HepG2 (cell line): Measurements from ENCODE around the gene CCDC150. TPM values are rescaled to one million over a fixed set of nuclear protein-coding genes. Genes with fewer than 3 reads are reported as not detected.

Experiments
- ATAC-seq: fragments of 200-7000 bp; cut with Tn5 transposase; 3 replicates; pipeline ENCODE4 v1.9.1; 2020; ENCODE audit warnings: mild to moderate bottlenecking, moderate library complexity
- BruUV-seq: library from RNA; stranded (reverse); fragments of 400-500 nt; replicated peaks from 2 replicates; lab custom pipeline; 2021; lab: Mats Ljungman, UMichigan
- CTCF ChIA-PET: fragments of 300-600 bp; formaldehyde crosslinking; extraction: SDS; loops from one replicate; lab custom pipeline; 2021; ENCODE audit warnings: low total read pairs, inconsistent platforms, low intra/inter-chr PET ratio; lab: Yijun Ruan, JAX
- POLR2A ChIA-PET: fragments of 350-600 bp; sonication (Branson Sonifier 250); formaldehyde crosslinking; loops from one replicate; lab custom pipeline; 2020; ENCODE audit warnings: antibody characterized with exemption, inconsistent platforms; lab: Yijun Ruan, JAX
- DNase-seq: peaks from one replicate; pipeline ENCODE4 v3.0.0-alpha.2; 2015; ENCODE audit warnings: low spot score
- FAIRE-seq: peaks from 3 replicates; lab custom pipeline; 2011; peaks lifted over from hg19 to GRCh38; lab: Jason Lieb, UNC
- H2AFZ ChIP-seq: one replicate; pipeline ENCODE4 v1.6.1; 2011; ENCODE audit warnings: low read length, inconsistent platforms
- H3K27ac ChIP-seq: fragments of 300-600 bp; 3 replicates; pipeline ENCODE4 v1.8.0; 2011; ENCODE audit warnings: mixed run types, mild to moderate bottlenecking, mixed read lengths, low read length, inconsistent platforms; ENCODE audit not compliant: insufficient read depth; ENCODE audit errors: extremely low read length
- H3K27me3 ChIP-seq, 2 experiments: fragments of 200-600 bp in 1 of 2; 2 replicates in 1 of 2; 3 replicates in 1 of 2; pipeline versions ENCODE4 v1.6.0 to v1.8.0; 2011; ENCODE audit warnings: low read length in 2 of 2, mild to moderate bottlenecking in 2 of 2, moderate library complexity in 2 of 2, inconsistent platforms in 1 of 2; ENCODE audit not compliant: insufficient read depth in 2 of 2, control insufficient read depth in 1 of 2
- H3K36me3 ChIP-seq, 2 experiments: fragments of 200-600 bp in 1 of 2; replicated peaks in 1 of 2; 2 replicates in 1 of 2; 3 replicates in 1 of 2; pipeline versions ENCODE4 v1.5.1 to v1.8.0; 2011; ENCODE audit warnings: low read length in 2 of 2, inconsistent platforms in 1 of 2; ENCODE audit not compliant: insufficient read depth in 2 of 2, control insufficient read depth in 1 of 2
- H3K4me1 ChIP-seq: 2 replicates; pipeline ENCODE4 v1.5.1; 2012; ENCODE audit warnings: low read length, inconsistent platforms; ENCODE audit not compliant: insufficient read depth
- H3K4me2 ChIP-seq: 2 replicates; pipeline ENCODE4 v1.6.0; 2011; ENCODE audit warnings: low read depth, low read length, inconsistent platforms
- H3K4me3 ChIP-seq, 3 experiments: fragments of 200-600 bp in 1 of 3; sonication (generic), shearing (Covaris generic) in 1 of 3; replicated peaks in 1 of 3; 2 replicates each; pipeline ENCODE4 v1.5.1; 2011 to 2016; ENCODE audit warnings: low read length in 3 of 3, inconsistent platforms in 2 of 3, low read depth in 2 of 3, mild to moderate bottlenecking in 2 of 3, control low read depth in 1 of 3, mixed read lengths in 1 of 3; ENCODE audit not compliant: insufficient read depth in 1 of 3
- H3K79me2 ChIP-seq: one replicate; pipeline ENCODE4 v1.6.1; 2011; ENCODE audit warnings: low read length, inconsistent platforms; ENCODE audit not compliant: insufficient read depth
- H3K9ac ChIP-seq: 2 replicates; pipeline ENCODE4 v1.6.0; 2011; ENCODE audit warnings: mild to moderate bottlenecking, low read depth, low read length, inconsistent platforms; ENCODE audit not compliant: insufficient read depth
- H3K9me3 ChIP-seq: 2 replicates; pipeline ENCODE4 v1.5.1; 2012; ENCODE audit warnings: mild to moderate bottlenecking, low read length
- H4K20me1 ChIP-seq: 2 replicates; pipeline ENCODE4 v1.6.0; 2011; ENCODE audit warnings: inconsistent platforms, mild to moderate bottlenecking, low read length, moderate library complexity; ENCODE audit not compliant: insufficient read depth
- CTCF ChIP-seq: sonication (generic); formaldehyde crosslinking; IDR thresholded peaks from 2 replicates; pipeline ENCODE4 v1.5.0; 2020; ENCODE audit warnings: mild to moderate bottlenecking, missing genetic modification reagents, moderate library complexity
- DR1 ChIP-seq: sonication (generic); formaldehyde crosslinking; IDR thresholded peaks from 2 replicates; pipeline ENCODE4 v1.8.0; 2021; ENCODE audit warnings: mild to moderate bottlenecking, missing genetic modification reagents, inconsistent platforms
- HDAC2 ChIP-seq: sonication (generic); formaldehyde crosslinking; IDR thresholded peaks from 2 replicates; pipeline ENCODE4 v1.4.0; 2020; ENCODE audit warnings: missing genetic modification reagents
- NR1H2 ChIP-seq: sonication (generic); formaldehyde crosslinking; IDR thresholded peaks from 2 replicates; pipeline ENCODE4 v1.8.1; 2022; ENCODE audit warnings: low read depth, missing genetic modification reagents, borderline replicate concordance
- NR2C2 ChIP-seq: sonication (generic); formaldehyde crosslinking; IDR thresholded peaks from 2 replicates; pipeline ENCODE4 v1.4.0; 2020; ENCODE audit warnings: missing genetic modification reagents, mild to moderate bottlenecking, moderate library complexity, borderline replicate concordance
- SKI ChIP-seq: fragments of 450-650 bp; IDR thresholded peaks from one replicate; pipeline ENCODE4 v1.6.1; 2018; ENCODE audit warnings: mild to moderate bottlenecking; ENCODE audit not compliant: partially characterized antibody
- ZBTB39 ChIP-seq: sonication (generic); formaldehyde crosslinking; IDR thresholded peaks from 2 replicates; pipeline ENCODE4 v1.5.0; 2020; ENCODE audit warnings: missing genetic modification reagents
- ZNF557 ChIP-seq: sonication (generic); formaldehyde crosslinking; IDR thresholded peaks from 2 replicates; pipeline ENCODE4 v1.4.0; 2020; ENCODE audit warnings: missing genetic modification reagents
- ZNF816 ChIP-seq: sonication (generic); formaldehyde crosslinking; IDR thresholded peaks from 2 replicates; pipeline ENCODE4 v1.8.0; 2022; ENCODE audit warnings: missing genetic modification reagents, mild to moderate bottlenecking, borderline replicate concordance
- WGBS: methylation state at CpG from one replicate; pipeline ENCODE4 v1.1.6; 2017; ENCODE audit warnings: low lambda C conversion rate; 5-methylcytosine and 5-hydroxymethylcytosine counted together
- in situ Hi-C: cut with HindIII; loops from 2 replicates; pipeline ENCODE4 v1.10.0; 2017; ENCODE audit warnings: low pct_unique_long_range_greater_than_20kb; ENCODE audit not compliant: extremely low pct_ligation_motif_present
- intact Hi-C: fragments of 100-400 bp; cut with micrococcal nuclease; formaldehyde crosslinking; loops from one replicate; pipeline ENCODE4 v1.10.0; 2022; ENCODE audit not compliant: unreplicated experiment
- polyA plus RNA-seq, 8 experiments: library from polyadenylated mRNA; depleted of rRNA in 3 of 8; stranded (reverse) in 7 of 8; unstranded in 1 of 8; fragments of >200 nt; fragmentation: Illumina TruSeq in 4 of 8; extraction: Trizol in 4 of 8; gene quantifications; 2 replicates each; pipeline versions ENCODE4 v1.2.1 to v1.2.3, GENCODE V29; 2011 to 2016; ENCODE audit warnings: low read depth in 4 of 8, missing spikeins in 1 of 8, mixed read lengths in 1 of 8; ENCODE audit not compliant: insufficient read depth in 1 of 8
- total RNA-seq, 5 experiments: library from RNA; depleted of rRNA; stranded (reverse); fragments of >200 nt; fragmentation: Illumina TruSeq; extraction: Trizol; gene quantifications; 2 replicates each; pipeline ENCODE4 v1.2.3, GENCODE V29; 2016; ENCODE audit warnings: low read depth in 1 of 5

Gene CCDC150
- total and polyA plus RNA-seq, 2 of the 13 experiments (the other 11 are each of a cell fraction or from before 2014, with no cell fraction given): 14.9 to 32.6 TPM

GRCh38 chr2:196739031-196739430 is 99.5 kb downstream of the CCDC150 start:
- Histone ChIP-seq H3K79me2 (no peaks in the 10 kb centered on the region), H3K9me3 (no peaks in the 10 kb centered on the region), H3K27me3 (no peaks in the 10 kb centered on the region), H3K4me1 (peaks cover 26% of the 10 kb centered on the region; the same call in 1 of the 2 replicates), H2AFZ (no peak overlapping the region), H3K4me2 (no peak overlapping the region), H3K9ac (no peak overlapping the region), H4K20me1 (no peaks in the 10 kb centered on the region), H3K4me3 (no peak overlapping the region), H3K36me3 (peaks cover 2 to 7% of the 10 kb centered on the region in 2 experiments; a peak in 2 of 5 replicates), H3K27ac (no peak overlapping the region)
- TF ChIP-seq ZNF557 (CRISPR knock-in tag) (no peak), NR1H2 (no peak), HDAC2 (CRISPR knock-in tag) (no peak), DR1 (CRISPR knock-in tag) (no peak), ZBTB39 (CRISPR knock-in tag) (no peak), CTCF (CRISPR knock-in tag) (no peak), NR2C2 (CRISPR knock-in tag) (no peak), SKI (no peak), ZNF816 (CRISPR knock-in tag) (no peak)
- peak; percentile 55 for FAIRE-seq
- ChIA-PET CTCF (no interaction called here), POLR2A (no interaction called here)
- intact Hi-C loops (no loop called here), in situ Hi-C loops (no loop called here)
- BruUV-seq: no TSS peak
- ATAC-seq: no peak
- WGBS: 93% methylated on average over 5 of the region's 5 CpGs
- no peak for DNase-seq
